CD4-positive, alpha-beta T cell treated with Interleukin-15 for 4 hours (primary cell): ENCODE measurements around the gene TRIM46.
"Not testable (repeated sequence)": the region's sequence is repeated elsewhere in the genome, so short reads cannot be mapped to it uniquely, and the experiment has no call there.

ENCODE experiments used
- DNase-seq: peaks from one replicate; pipeline ENCODE4 v3.0.0-alpha.2; 2020; ENCODE audit warnings: low spot score

The TRIM46 gene

GRCh38 chr1:155186067-155186793, 12.6 kb downstream of the TRIM46 start:
- DNase-seq, result no peak

GRCh38 chr1:155186794-155187455, 13.3 kb downstream of the TRIM46 start:
- no peak for DNase-seq

GRCh38 chr1:155187456-155187891, 13.8 kb downstream of the TRIM46 start:
- DNase-seq, result no peak

GRCh38 chr1:155188268-155188667, 14.6 kb downstream of the TRIM46 start:
- no peak for DNase-seq

GRCh38 chr1:155189926-155190325, 16.3 kb downstream of the TRIM46 start:
- DNase-seq, result not testable (repeated sequence)

- DNase-seq, result no peak
Observed at GRCh38 chr1:155191904-155192303, 18.3 kb downstream of the TRIM46 start.

GRCh38 chr1:155192346-155193274, 19.0 kb downstream of the TRIM46 start:
- peak; percentile 42 for DNase-seq

GRCh38 chr1:155193275-155193990, 19.8 kb downstream of the TRIM46 start:
- DNase-seq, result peak; percentile 74

GRCh38 chr1:155193991-155194240, 20.3 kb downstream of the TRIM46 start:
- not testable (repeated sequence) for DNase-seq

GRCh38 chr1:155195201-155196102, 21.8 kb downstream of the TRIM46 start:
- DNase-seq, result no peak

GRCh38 chr1:155196103-155196892, 22.6 kb downstream of the TRIM46 start:
- DNase-seq, result no peak

- DNase-seq, result no peak
Observed at GRCh38 chr1:155196893-155197638, 23.4 kb downstream of the TRIM46 start.

- DNase-seq, result no peak
Observed at GRCh38 chr1:155197901-155198546, 24.4 kb downstream of the TRIM46 start.

GRCh38 chr1:155198547-155198906, 24.9 kb downstream of the TRIM46 start:
- no peak for DNase-seq

GRCh38 chr1:155199792-155200191, 26.1 kb downstream of the TRIM46 start:
- no peak for DNase-seq

- no peak for DNase-seq
Observed at GRCh38 chr1:155200920-155201319, 27.3 kb downstream of the TRIM46 start.

GRCh38 chr1:155202198-155202597, 28.5 kb downstream of the TRIM46 start:
- no peak for DNase-seq

- DNase-seq, result no peak
Observed at GRCh38 chr1:155202731-155203515, 29.3 kb downstream of the TRIM46 start.
